SW 1271 (cell line): ENCODE measurements around the gene GLIS1.

Experiments used
- DNase-seq, 2 experiments: peaks; one replicate each; lab custom pipeline; 2025; lab: John Stamatoyannopoulos, UW

GLIS1 gene

DNA sequence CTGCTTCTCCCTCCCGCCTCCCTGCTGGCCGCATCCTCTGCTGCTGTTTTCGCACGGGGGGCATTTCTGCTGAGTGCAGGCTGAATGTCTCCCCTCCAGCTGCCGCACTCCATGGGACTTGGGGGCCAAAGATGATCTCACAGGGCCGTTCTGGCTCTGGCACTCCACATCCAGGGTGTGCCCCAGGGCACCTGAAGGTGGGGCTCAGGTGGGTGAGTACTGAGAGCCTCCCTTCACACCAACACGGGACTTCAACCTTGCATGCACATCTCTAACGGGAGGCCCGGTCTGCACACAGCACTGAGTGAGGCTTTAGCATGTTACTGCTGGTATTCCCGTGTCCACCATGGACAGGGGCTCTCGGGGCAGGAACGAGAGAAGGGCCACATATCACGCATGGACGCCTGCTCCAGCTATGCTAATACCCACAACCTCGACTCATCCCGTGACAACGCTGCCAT lies 190.9 kb downstream of the GLIS1 start:
- no peak for DNase-seq

DNA sequence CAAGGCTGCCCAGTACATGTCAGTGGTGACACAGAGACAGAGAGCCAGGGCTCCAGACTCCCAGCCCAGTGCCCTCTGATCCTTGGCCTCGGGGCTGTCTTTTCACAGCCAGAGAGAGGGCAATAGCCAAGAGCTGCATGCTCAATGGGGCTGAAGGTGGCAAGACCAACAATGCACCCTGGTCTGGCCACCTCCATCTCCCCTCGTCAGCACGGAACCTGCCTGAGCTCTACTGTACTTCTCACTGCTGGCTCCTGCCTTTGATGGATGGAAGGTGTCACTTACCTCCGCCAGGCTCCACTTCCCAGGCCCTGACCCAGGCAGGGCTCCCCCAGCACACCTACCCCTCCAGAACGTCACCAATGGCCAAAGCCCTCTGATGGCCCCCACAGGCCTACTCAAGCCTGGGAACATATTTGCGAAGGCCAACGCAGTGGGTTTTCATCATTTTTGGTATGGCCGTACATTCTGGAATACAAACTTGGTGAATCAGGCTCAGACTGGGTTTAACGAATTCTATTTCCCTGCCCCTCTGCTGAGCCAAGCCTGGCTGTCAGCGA lies 191.7 kb downstream of the GLIS1 start:
- no peak for DNase-seq

DNA sequence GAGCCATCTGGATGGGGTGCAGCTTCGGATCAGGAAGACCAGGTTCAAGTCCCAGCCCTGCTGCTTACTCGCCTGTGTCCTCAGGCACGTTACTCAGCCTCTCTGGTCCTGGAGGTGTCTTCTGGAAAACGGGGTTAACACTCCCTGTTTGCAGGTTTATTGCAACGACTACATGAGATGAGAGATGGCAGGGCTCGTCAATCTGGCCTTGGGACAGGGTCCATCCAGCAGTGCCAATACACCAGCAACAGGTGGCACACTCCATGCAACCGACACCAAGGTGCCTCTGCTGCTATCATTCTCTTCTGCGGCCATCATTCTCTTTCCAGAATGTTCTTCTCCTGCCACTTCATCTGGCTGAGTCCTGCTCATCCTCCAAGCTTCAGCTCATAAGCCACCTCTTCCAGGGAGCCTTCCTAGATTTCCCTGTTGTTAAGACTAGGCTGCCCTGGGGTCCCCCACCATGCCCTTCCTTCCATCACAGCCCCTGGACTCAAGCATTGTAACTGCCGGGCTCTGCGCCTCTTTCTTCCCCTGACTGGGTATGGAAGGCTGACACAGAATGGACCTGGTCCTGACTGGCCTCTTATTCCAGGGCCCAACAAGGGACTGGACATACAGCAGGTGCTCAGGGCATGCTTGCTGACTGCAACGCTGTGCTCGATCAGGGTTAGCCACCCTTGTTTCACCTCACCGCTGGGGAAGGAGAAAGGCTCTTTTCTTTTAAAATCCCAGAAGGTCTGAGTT lies 192.4 kb downstream of the GLIS1 start:
- no peak for DNase-seq

DNA sequence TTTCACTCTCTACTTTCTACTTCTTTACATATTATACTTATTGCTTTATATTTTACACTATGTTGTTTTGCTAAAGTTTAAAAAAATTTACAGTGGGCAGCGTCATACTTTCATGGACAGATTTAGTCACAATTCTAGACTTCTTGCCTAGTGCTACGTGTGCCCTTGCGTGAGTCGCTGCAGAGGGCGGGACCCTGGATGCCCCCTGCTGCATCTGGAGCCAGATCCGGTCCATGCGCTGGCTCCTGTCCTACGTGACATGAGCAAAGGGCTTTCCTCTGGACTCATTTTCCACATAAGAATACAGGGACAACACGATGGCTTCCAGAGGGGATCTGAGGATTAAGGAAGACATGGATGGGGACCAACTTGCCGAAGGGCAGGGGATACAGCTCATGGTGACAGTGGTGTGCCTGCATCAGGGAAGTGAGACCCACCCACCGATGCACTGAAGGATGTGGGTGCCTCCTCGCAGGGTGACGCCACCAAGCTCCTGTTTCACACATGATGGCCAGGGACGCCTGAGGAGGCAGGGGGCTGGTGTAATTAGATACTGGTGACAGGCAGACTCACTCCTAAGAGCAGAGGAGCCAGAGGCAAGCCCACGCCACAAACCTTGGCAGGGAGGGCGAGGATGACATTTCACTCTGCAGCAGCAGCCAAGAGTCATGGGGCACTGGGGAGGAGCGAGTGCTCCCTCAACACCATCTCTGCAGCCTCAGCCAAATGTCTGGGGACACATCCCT lies 193.1 kb downstream of the GLIS1 start:
- DNase-seq, result no peak

DNA sequence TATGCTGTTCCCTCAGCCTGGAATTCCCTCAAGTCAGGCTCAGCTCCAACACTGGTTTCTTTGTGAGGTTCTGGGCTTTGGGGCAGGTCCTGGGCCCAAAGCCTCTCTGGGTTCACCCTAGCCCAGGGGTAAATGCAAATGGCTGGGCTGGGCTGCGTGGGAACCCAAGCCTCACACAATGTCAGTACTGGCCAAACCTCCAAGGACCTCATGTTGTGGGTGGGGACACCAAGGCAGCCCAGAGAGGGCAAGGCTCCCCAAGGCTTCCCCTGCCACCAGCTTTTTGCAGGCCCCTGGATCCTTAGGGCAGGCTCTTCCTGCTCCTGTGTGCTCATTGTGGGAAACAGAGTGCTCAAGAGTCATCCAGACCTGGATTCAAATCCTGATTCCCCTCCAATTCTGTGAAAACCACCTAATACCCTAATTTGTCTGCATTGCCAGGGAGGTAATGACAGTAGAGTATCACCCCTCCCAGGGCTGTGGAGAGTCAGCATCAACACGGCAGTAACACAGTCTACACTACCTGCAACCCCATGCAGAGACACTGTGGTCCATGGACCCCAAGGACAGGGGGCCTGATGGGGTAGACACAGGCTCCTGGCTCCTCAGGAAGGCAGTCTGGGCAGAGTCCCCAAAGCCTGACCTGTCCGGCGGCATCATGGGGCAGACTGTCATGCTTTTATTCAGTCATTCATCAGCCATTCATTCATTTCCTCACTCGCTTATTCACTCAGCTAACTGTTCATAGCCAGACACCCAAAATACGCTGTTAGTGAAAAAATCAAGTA lies 194.0 kb downstream of the GLIS1 start:
- DNase-seq, result no peak

DNA sequence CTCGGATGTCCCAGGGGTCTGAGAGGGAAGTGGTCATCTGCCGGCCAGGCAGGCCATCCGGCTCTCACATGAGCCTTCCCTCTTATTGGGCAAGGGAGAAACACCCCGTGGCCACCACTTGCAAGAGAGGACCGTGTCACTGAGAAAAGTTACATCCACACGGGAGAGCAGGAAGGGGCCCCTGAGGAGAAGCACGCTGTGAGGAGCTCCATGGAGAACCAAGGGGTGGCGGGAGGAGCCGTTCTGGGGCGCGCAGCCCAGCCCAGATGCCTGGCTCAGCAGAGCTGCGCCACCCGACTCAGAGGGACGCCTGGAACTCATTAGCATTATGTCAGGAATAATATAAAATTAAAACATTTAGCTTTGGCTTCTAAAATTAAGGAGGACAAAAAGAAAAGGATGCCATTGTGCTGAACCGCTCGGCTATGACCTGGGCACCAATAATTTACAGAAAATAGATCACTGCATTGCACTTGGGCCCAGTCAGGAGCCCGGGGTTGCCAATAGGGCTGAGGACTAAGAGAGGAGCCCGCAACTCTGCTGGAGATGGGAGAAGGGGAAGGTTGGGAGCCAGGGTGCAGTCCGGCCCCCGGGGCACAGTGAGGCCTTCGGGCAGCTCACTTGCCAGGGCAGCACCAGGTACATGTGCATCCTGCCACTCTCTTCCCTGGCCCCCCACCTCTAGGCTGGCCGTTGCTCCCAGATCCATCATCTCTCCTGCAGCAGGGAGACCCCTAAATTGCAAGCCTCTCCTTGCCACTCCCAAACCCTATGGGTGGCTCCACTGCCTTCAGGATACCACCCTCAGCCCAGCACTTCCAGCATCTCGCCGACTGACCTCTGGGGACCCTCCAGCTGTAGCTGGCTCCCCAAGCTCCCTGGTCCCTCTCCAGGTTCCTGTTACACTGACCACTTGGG lies 194.9 kb downstream of the GLIS1 start:
- no peak for DNase-seq

DNA sequence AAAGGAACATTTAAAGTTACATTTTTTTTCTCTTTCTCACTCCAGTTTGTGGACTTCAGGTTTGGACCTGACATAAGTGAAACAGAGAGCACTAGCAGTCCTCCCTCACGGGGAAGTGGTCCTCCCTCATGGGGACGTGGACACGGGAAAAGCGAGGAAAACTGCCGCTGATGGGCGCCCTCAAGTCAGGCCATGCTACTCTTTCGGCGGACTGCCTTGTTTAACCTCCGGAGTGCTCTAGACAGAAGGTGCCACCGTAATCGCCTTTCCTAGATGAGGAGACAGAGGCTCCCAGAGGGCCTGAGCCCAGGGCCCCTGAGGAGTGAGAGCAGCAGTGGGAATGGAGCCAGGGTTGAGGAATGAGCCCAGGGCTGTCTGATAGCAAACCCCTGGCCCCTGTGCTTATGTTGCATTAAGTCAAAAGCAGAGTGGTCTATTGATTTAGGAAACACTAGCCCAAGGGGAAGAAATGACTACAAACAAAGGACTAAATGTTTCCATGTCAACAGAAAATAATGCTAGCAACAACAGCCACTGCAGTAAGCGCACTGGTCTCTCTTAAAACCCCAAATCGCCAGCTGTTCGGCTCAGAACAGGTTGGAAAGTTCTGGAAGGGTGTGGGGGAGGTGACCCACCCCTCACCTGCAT lies 195.7 kb downstream of the GLIS1 start:
- no peak for DNase-seq

DNA sequence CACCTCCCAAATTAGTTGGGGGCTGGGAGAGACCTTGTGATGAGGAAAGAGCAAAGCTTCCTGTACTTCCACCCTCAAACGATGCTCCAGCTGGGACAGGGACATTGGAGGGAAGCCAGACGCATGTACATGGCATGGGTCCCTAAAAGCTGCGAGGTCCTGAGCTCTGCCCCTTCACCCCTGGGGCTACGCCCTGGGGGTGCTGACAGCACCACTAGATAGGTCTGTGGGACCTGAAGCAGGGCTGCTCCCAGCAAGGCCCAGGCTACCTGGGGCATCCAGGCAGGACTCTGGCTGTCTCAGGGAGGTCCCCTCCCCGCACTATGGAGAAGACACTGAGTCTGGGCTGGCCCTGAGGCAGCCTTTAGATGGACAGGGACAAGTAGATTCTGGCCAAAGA lies 196.4 kb downstream of the GLIS1 start:
- DNase-seq, result no peak

DNA sequence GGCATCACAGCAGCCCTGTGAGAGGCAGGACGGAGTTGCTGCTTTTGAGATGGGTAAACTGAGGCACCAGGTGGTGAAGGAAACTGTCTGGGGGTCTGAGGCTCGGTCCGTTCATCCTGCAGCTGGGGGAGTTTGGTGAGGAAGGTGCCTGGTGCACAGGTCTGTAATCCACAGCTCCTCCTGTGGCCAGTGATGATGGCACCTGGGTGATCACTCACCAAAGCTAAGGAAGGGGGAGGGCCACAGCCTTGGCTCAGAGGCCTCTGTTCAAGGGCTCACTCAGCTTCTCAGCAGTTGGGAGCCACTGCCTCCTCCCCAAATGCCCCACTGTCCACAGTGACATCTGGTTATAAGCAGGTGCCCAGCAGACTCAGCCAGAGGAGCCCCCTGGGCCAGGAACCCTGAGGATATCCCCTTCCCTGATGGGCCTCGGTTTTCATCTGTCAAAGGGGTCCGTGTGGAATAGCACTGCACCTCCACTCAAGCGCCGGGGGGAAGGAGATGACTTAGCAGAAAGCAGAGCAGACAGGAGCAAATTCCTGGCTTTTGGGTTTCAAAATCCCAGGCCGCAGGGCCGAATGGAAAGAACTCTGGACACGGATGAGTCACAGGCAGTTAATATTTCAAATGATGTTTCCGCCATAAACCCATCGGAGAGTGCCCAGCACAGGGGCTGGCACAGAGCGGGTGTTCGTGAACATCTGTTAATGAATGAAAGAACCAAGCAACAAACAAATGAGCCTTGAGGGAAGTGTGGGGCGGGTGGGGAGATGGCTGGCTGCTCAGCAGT lies 197.0 kb downstream of the GLIS1 start:
- peak in 1 of 2 experiments; percentile 1 for DNase-seq

DNA sequence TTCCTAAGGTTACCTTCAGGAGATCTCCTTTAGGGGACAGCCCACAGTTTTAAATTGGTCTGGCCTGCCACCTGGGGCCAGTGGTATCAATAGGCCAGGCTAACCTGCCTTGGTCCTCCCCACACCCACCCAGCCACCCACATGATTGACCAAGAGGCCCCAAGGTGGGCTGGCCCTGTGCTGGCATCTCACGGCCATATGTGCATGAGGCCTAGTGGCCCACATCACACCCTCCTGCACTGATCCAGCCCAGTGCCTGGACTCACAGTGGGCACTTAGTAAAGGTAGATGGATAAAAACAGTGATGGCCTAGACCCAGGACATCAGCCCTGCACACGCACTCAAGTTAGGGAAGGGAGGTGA lies 197.7 kb downstream of the GLIS1 start:
- DNase-seq, result no peak

DNA sequence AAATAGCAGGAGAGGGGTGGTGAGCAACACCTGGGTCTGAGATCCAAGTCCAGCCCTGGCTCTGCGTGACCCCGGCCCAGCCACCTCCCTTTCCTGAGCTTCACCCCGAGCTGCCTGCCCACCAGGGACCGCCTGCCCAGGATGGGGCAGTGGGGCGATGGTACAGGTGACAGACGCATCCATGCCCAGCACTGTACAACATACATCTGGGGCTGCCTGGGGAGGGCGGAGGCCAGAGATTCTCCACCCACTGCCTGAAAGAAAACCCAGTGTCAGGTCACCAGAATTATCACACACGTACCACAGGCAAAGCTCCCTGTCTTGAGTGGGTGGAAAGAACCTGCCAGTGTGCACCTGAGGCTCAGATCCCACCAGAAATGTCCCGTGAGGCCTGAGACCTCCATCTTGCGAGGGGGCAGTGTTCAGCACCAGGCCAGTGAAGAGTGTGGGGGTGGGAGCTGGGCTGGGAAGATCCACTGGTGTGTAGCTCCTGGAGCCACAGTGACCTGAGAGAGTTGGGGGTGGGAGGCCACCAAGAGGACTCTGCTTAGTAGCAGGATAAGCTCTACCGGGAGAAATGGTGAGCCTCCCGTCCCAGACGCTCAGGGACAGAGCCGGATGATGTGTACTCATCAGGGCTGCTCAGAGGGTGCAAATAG lies 198.2 kb downstream of the GLIS1 start:
- DNase-seq, result no peak

DNA sequence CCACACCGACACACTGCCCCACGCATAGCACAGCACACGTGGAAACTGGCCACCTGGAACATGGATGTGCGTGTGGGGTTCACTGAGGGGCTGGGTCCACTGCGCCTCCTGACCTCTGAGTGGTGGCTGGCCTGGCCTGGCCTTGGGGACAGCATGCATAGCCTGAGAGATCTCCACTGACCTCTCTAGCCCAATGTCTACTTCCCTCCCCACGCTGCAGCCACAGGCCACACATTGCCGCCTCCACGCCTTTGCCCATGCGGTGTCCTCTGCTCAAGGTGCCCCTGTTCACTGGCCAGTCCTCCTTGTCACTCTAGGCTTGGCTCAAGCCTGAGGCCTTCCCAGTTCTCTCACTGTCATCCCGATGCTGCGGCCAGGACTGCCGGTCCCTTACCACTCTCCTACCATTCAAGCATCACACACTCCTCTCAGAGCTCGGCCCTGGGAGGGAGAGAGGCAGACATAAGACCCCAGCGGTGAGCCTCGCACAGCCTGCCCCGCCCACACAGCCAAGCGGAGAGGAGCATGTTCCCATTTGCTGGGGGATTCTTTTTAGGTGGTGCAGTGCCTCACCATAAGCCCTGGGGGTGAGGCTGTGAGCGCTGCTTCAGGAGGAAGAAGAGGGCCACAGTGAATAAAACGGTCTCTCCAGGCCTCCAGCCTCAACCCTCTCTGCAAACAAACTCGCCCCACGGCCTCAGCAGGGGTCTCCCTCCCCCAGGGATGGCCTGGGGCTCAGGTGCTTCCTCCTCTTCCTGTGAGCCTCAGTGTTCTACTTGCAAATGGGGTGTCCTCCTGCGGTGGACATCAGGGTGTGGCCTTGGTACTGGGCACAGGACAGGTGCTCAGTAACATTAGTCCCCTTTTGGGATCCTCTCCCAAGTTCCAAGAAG lies 199.0 kb downstream of the GLIS1 start:
- DNase-seq, result no peak

DNA sequence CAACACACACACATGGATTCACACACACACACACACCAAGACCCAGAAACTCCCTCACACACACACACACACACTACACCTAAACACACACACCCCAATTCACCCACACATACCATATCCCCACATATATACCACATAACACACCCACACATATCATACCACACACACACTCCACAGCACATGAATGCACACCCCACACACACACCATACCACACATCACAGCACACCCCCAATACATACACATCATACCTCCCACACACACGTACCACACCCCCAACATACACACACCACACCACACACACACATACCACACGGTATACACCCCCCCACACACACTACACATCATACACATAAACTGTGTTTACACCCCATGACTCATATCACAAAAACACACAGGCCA lies 199.7 kb downstream of the GLIS1 start:
- DNase-seq, result no peak

DNA sequence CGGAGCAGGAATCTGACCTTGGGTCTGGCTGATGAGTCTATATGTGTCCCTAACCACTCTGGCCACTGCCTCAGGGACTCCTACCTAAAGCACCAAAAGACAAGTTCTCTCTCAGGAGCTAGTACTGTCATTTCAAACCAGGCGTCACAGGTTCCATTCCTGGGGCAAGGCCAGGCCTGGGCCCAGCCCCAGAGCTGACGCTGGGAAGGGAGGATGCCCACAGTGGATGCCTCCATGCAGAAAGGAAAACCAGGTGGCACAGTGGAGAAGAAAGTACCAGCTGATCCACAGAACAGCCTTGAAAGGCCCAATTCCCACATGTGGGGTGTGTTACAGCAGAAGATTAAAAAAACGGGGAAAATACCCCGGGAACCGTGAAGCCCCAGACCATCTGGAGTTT lies 202.4 kb downstream of the GLIS1 start:
- no peak for DNase-seq

DNA sequence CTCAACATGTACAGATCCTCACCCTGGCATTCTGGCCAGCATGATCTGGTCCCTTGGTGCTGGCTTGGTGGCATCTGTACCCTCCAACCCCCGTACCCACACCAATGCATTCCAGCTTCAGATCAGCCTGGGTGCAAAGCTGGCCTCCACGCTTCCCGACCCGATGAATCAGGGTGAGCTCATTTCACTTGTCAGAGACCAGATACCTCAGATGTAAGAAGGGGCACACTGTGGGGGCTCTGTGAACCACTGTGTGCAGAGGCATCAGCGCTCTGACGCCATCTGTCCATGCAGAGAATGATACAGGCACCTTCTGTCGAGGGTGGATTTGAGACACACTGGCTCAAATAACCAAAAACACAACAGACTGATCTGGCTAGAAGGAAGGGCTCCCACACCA lies 203.1 kb downstream of the GLIS1 start:
- DNase-seq, result no peak

DNA sequence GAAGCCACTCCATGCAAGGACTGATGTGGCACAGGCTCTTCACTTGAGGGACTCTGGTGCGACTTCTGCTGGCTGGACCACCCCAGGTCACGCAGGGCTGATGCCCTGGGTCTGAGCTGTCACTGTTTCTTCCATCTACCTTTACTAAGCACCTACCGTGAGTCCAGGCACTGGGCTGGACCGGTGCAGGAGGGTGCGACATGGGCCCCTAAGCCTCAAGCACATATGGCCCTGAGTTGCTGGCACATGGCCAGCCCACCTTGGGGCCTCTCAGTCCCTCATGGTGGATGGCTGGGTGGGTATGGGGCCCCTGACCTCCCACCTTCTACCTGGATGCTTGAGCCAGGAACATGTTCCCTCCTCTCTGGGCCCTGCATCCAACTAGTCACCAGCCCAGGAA lies 203.7 kb downstream of the GLIS1 start:
- no peak for DNase-seq

DNA sequence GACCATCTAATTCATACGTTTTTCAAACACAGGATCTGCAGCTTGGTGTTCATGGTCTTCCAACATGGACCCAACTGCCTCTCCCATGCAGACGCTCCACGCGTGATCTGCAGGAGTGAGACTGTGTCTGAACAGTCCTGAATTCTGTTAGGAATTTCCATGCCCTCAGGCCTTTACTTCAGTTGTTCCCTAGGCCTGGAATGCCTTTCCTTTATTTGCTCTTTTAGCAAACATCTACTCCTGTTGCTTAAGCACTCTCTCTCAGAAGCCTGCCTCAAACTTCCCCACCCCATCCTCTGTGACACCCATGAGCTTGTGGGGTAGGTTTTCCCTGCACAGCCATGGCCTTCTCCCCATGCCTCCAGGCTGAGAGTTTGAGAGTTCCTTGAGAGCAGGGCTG lies 206.1 kb downstream of the GLIS1 start:
- DNase-seq, result no peak

DNA sequence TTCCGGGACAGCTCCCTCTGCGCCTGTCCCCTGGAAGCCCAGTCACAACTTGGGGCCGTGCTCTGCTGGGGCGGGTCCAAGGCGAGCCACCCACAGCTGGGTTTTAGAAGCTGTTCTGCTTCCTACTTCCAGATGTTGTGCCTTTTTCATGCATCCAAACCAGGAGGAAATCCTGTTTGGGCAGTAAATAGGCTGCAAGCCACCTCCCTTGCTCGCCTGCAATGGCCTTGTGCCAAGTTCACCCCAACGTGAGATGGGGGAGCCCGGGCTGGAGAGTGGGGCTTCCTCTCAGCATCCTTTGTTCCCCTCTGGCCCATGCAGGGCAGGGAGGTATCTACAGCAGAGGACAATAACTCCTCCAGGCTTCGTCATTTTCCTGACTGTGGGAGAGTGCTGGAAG lies 206.6 kb downstream of the GLIS1 start:
- DNase-seq, result no peak

DNA sequence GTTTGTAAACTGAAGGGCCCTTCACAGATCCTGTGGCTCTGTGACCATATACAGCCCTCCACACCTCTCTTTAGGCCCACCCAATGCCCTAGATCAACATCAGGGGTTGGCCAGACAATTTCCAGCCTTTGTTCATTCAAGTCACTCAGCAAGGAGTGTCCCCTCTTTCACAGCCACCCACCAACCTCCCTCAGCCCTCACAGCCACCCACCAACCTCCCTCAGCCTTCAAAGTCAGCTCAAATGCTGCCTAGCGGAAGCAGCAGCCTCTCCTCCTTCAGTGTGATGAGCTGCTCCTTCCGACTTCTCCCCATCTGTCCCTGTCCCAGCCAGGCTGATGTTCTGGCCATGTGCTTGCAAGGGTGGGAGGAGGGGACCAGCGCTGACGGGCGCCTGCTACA lies 208.4 kb downstream of the GLIS1 start:
- DNase-seq, result no peak
